PC-3 (cell line): ENCODE measurements around the gene CFTR.

Experiments used
- EZH2 ChIP-seq: fragments of 300-600 bp; sonication (generic); IDR thresholded peaks from one replicate; pipeline ENCODE4 v1.6.1; 2017; ENCODE audit warnings: antibody characterized with exemption, mild to moderate bottlenecking, low read length; ENCODE audit not compliant: unreplicated experiment
- TF ChIP-seq, protein P1 (sequence below): fragments of 300-600 bp; sonication (generic); conservative IDR thresholded peaks from 2 replicates; pipeline ENCODE4 v1.5.1; 2017; ENCODE audit warnings: antibody characterized with exemption, low read depth, mild to moderate bottlenecking, low read length

- TF ChIP-seq, protein P1, sequence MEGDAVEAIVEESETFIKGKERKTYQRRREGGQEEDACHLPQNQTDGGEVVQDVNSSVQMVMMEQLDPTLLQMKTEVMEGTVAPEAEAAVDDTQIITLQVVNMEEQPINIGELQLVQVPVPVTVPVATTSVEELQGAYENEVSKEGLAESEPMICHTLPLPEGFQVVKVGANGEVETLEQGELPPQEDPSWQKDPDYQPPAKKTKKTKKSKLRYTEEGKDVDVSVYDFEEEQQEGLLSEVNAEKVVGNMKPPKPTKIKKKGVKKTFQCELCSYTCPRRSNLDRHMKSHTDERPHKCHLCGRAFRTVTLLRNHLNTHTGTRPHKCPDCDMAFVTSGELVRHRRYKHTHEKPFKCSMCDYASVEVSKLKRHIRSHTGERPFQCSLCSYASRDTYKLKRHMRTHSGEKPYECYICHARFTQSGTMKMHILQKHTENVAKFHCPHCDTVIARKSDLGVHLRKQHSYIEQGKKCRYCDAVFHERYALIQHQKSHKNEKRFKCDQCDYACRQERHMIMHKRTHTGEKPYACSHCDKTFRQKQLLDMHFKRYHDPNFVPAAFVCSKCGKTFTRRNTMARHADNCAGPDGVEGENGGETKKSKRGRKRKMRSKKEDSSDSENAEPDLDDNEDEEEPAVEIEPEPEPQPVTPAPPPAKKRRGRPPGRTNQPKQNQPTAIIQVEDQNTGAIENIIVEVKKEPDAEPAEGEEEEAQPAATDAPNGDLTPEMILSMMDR: no peak
- TF ChIP-seq EZH2: no peak
Observed at GRCh38 chr7:117610396-117610795, 130.6 kb downstream of the CFTR start.
